RPMI8226 (cell line): ENCODE measurements around the gene INVS.
"Not testable (repeated sequence)": the region's sequence is repeated elsewhere in the genome, so short reads cannot be mapped to it uniquely, and the experiment has no call there.

Experiments
- DNase-seq: peaks from one replicate; pipeline ENCODE4 v3.0.0-alpha.2; 2015

Gene INVS

GRCh38 chr9:100129772-100130171 lies 30.7 kb downstream of the INVS start:
- DNase-seq = no peak

- no peak for DNase-seq
Measured at GRCh38 chr9:100131216-100131615, 32.2 kb downstream of the INVS start.

GRCh38 chr9:100131875-100132430 lies 32.9 kb downstream of the INVS start:
- no peak for DNase-seq

- DNase-seq = no peak
Measured at GRCh38 chr9:100134731-100135130, 35.7 kb downstream of the INVS start.

GRCh38 chr9:100136799-100137198 lies 37.8 kb downstream of the INVS start:
- DNase-seq = not testable (repeated sequence)

GRCh38 chr9:100140303-100140702 lies 41.3 kb downstream of the INVS start:
- not testable (repeated sequence) for DNase-seq

- not testable (repeated sequence) for DNase-seq
Measured at GRCh38 chr9:100141862-100142261, 42.8 kb downstream of the INVS start.

GRCh38 chr9:100145167-100145934 lies 46.3 kb downstream of the INVS start:
- DNase-seq = not testable (repeated sequence)

GRCh38 chr9:100145976-100146375 lies 46.9 kb downstream of the INVS start:
- not testable (repeated sequence) for DNase-seq

- no peak for DNase-seq
Measured at GRCh38 chr9:100150214-100150613, 51.2 kb downstream of the INVS start.

- no peak for DNase-seq
Measured at GRCh38 chr9:100160021-100160420, 61.0 kb downstream of the INVS start.

GRCh38 chr9:100167176-100167575 lies 68.1 kb downstream of the INVS start:
- DNase-seq = no peak

- no peak for DNase-seq
Measured at GRCh38 chr9:100167915-100168654, 69.0 kb downstream of the INVS start.

- DNase-seq = no peak
Measured at GRCh38 chr9:100170085-100170484, 71.0 kb downstream of the INVS start.

GRCh38 chr9:100170556-100170955 lies 71.5 kb downstream of the INVS start:
- no peak for DNase-seq

- DNase-seq = no peak
Measured at GRCh38 chr9:100186356-100186755, 87.3 kb downstream of the INVS start.

- DNase-seq = no peak
Measured at GRCh38 chr9:100190339-100190738, 91.3 kb downstream of the INVS start.

- DNase-seq = no peak
Measured at GRCh38 chr9:100191264-100191663, 92.2 kb downstream of the INVS start.

GRCh38 chr9:100193078-100193477 lies 94.0 kb downstream of the INVS start:
- DNase-seq = no peak

GRCh38 chr9:100196215-100196614 lies 97.2 kb downstream of the INVS start:
- DNase-seq = no peak

- no peak for DNase-seq
Measured at GRCh38 chr9:100196828-100197227, 97.8 kb downstream of the INVS start.

- no peak for DNase-seq
Measured at GRCh38 chr9:100197553-100197952, 98.5 kb downstream of the INVS start.

GRCh38 chr9:100202806-100203205 lies 103.8 kb downstream of the INVS start:
- no peak for DNase-seq

GRCh38 chr9:100204796-100205195 lies 105.8 kb downstream of the INVS start:
- no peak for DNase-seq
